HG03159 (cell line): ENCODE results near the gene ZNF385C.
"Not testable (repeated sequence)": the region's sequence is repeated elsewhere in the genome, so short reads cannot be mapped to it uniquely, and the experiment has no call there.

ENCODE experiments used
- ATAC-seq: cut with Tn5 transposase; IDR thresholded peaks from one replicate; pipeline ENCODE4 v1.9.1; 2021; ENCODE audit warnings: mild to moderate bottlenecking, moderate library complexity; ENCODE audit not compliant: unreplicated experiment

Gene ZNF385C

GRCh38 chr17:42097691-42098631 lies at the start of gene ZNF385C:
Gene ZNF385C (minus strand): TSS chr17:42098473. CDS start chr17:42063056, 35,417 bp downstream.
- ATAC-seq, result no peak

GRCh38 chr17:42146911-42147607 lies 48.8 kb upstream of the ZNF385C start:
- no peak for ATAC-seq

DNA sequence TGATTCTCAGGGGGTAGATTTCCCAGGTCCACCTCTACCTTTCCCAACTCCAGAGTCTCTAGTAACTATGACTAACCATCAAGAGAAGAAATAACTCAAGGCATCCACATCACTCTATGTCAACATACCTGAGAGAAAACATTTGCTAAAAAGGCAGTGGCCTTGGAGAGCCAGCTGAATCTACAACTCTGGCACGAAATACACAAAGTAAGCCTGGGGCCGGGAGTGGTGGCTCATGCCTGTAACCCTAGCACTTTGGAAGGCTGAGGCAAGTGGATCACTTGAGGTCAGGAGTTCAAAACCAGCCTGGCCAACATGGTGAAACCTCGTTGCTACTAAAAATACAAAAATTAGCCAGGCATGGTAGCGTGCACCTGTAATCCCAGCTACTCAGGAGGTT lies 44.9 kb upstream of the ZNF385C start:
- ATAC-seq, result not testable (repeated sequence)

GRCh38 chr17:42142371-42142896 lies 44.2 kb upstream of the ZNF385C start:
- no peak for ATAC-seq

- no peak for ATAC-seq
Measured at GRCh38 chr17:42141382-42141781, 43.1 kb upstream of the ZNF385C start.

- not testable (repeated sequence) for ATAC-seq
Measured at GRCh38 chr17:42140690-42141089, 42.4 kb upstream of the ZNF385C start.

DNA sequence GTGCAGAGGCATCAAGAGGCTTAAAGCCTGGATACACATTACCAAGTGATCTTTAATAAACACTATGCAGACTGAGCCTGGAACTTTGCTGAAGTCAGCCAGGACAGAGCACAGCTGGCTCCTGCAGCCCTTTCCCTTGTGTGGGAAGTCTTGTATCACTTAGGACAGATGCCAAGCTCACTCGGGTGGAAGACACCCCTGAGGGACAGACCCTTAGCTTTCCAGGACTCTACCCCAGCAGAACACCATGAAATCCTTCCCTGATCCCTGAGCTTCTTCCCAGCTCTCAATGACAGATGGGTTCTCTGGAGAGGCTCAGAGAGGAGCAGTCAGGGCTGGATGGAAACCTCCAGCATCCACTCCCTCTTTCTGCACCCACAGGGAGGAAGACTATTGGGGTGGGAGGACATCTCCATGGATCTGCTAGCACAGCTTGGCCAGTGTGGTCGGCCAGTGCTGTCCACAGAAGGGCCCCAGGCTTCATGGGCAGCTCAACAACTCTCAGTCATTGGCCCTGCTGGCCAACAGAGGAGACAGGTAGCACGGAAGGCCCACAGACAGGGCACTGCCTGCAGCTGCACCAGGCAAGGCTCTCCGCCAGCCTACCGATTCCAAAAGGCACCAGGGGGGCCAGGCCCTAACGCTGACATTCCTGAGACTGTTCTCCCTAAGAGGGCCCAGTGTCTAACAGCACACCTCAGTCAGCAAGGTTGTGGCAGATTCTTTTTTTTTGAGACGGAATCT lies 40.6 kb upstream of the ZNF385C start:
- ATAC-seq, result no peak

GRCh38 chr17:42136654-42137051 lies 38.4 kb upstream of the ZNF385C start:
- ATAC-seq, result no peak

DNA sequence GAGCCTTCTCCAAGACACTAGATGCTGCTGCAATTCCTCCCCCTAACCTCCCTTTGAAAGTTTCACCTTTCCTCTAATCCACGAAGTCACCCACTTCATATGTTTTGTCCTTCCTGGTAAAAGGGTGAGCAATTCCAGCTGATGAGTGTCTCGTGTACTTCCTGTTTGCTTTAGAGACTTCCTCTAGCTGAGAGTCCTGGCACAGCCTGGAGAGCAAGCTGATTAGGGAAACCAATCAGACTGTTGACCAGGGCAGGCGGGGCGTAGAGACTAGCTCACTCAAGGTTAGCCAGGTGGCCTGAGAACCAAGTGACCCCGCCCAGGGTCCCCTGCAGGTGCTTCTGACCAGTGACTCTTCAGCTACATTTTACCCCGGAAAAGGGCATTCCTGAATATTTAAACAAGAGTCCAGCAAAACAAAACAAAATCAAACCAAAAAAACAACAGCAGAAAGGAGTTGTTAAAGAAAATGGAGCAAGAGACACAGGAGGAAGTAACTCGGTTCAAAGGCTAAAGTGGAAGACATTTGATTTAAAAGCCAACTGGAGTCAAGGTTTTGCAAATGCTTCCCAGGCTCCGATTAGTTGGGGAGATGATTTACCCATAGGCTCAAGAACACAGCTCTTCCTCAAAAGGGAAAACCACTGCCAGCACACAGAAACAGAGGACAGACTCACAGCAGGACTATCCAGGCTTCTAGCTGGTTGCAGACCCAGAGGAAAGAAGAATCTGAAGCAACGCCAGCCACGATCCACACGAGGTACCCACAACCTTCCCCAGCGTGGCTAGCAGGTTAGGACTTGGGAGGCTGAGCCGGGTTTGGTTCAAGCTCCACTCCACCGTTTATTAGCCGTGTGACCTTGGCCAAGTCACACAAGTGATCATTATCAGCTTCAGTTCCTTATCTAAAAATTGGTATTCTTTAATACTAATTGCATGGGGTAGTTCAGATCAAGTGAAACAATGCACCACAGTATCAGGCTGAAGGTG lies 37.7 kb upstream of the ZNF385C start:
- ATAC-seq, result no peak

GRCh38 chr17:42135151-42135550 lies 36.9 kb upstream of the ZNF385C start:
- no peak for ATAC-seq

- ATAC-seq, result peak; percentile 60
Measured at GRCh38 chr17:42133461-42134041, 35.3 kb upstream of the ZNF385C start.

- ATAC-seq, result peak; percentile 29
Measured at GRCh38 chr17:42132941-42133340, 34.7 kb upstream of the ZNF385C start.

DNA sequence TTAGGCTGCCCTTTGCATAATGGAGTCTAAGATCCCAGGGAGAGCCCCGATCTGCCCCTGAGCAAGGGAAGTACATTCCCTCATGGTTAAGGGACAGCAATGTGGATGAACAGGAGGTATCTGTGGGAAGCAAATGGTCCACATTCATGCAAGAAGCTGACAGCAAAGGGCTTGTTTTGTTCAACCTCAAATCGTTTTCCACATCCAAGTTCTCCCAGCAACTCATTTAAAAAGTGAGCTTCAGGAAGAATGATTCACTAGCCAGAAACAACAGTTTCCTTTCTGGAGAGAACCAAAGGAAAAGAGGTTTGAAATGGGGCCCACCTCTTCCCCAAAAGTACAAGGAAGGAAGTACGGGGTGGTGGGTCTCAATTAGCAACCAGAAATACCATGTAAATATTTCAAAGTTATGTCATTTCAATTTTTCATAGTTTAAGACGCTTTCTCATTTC lies 33.7 kb upstream of the ZNF385C start:
- ATAC-seq, result no peak

- ATAC-seq, result no peak
Measured at GRCh38 chr17:42131232-42131631, 33.0 kb upstream of the ZNF385C start.

DNA sequence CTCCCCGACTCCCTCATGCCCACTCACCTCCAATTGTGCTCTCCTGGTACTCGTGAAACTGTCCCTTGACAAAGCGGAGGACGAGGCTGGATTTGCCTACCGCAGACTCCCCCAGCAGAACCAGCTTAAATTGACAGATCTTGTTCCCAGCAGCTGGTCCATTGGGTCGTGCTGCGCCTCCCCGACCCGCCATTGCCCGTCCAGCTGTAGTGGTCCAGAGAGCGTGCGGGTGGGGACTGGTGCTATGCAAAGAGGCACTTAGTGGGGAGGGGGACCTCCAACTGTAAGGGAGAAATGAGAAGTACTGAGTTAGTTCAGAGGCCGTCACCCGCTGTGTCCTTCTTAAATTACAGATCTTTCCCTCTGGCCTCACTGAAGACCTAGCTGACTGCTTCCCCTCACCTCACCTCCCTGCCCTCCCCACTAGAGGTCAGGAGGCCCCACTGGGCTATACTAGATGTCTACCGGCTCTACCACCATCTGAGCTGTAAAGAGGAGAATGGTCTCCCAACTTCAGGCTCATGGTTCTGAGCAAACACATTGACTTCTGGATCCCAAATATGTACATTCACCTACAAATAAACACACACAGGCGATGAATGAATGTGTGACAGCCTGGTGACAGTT lies 32.1 kb upstream of the ZNF385C start:
- no peak for ATAC-seq

DNA sequence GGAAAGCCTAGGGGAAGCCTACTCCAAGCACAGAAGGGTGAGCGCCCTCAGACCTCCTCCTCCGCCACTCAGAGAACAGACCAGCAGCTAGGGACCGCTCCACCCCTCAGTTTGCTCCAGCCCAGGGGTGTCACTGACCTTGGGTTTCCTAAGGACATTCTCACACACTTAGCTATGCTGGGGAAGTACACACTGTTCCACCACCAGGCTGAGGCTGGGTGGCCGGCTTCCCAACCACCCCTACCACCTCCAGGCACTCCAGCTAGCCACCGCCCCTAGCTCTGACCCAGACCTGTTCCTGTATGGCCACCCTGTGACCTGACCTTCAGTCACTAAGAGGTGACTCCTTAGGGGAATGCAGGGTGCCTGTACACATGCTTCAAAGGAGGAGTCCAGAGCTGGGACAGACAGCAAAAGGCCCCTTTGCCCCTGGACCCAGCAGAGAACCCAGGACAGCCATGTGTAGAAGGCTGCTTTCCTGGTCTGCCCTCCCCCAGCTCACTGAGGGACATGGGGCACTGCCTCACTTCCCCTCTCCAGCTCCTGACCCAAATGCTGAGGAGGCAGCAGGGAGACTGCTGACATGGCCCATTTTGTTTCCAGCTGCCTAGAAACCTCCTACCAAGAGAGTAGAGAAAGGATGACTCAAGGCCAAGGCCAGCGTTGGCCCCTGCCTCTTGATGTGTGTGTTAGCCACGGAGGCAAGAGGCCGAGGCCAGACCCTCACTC lies 31.0 kb upstream of the ZNF385C start:
- ATAC-seq, result no peak

DNA sequence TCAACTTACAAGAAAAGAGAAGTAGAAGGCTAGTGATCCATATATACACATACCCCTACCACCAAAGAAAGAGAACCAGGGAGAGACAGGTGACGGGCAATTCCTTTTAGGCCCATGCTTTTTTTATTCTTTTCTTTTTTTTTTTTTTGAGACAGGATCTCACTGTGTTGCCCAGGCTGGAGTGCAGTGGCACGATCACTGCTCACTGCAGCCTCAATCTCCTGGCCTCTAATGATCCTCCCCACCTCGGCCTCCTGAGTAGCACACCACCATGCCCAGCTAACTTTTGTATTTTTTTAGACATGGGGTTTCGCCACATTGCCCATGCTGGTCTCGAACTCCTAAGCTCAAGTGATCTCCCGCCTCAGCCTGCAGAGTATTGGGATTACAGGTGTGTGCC lies 29.1 kb upstream of the ZNF385C start:
- no peak for ATAC-seq

DNA sequence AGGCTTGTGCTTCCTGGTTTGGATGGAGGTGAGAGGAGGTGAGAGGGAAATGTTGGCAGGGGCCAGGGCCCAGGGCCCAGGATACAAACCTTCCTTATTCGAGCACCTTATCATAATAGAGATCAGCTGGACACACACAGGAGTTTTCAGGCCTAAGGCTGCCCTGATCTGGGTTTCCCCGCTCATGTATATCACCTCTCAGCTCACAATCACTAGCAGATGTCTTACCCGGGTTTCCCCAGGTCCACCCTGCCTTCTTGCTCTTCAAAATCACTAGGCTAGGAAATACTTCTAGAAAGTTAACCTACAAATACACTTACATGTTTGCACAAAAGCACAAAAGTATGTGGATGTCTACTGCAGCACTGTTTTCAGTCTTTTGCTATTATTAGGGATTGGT lies 28.6 kb upstream of the ZNF385C start:
- ATAC-seq, result no peak
